Testis (tissue), 2 donors: ENCODE data around the gene EPHB1.
"Not testable (repeated sequence)": the region's sequence is repeated elsewhere in the genome, so short reads cannot be mapped to it uniquely, and the experiment has no call there.

Experiments
- POLR2A ChIP-seq: fragments of 450-650 bp; IDR thresholded peaks from one replicate; pipeline ENCODE4 v1.6.1; 2017; ENCODE audit warnings: antibody characterized with exemption, mild to moderate bottlenecking, moderate library complexity
- TF ChIP-seq, protein P1 (sequence below), 3 experiments: fragments of 450-650 bp in 2 of 3; fragments of 200-600 bp in 1 of 3; sonication (generic) in 1 of 3; IDR thresholded peaks; one replicate each; pipeline ENCODE4 v1.5.1; 2016 to 2019; ENCODE audit warnings: antibody characterized with exemption in 3 of 3, mild to moderate bottlenecking in 2 of 3, moderate library complexity in 1 of 3

DNA sequence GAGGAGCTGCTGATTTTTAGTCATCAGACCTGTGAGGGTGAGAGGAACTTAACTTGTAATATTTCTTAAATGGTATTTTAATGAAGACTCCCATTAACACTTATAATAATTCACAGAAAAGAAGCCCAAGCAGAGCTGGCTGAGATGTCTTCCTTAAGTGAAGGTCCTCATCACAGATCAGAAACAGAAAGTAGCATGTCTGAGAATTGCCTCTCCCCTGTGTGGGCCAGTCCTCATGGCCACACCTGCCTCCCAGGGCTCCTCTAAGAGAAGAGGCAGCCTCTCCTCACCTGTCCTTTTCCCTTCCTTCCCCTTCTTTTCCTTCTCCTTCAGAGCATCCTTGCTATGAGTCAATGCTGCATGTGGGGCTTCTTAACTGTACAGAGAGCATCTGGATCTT, 176.8 kb downstream of the EPHB1 start:
- TF ChIP-seq, protein P1, sequence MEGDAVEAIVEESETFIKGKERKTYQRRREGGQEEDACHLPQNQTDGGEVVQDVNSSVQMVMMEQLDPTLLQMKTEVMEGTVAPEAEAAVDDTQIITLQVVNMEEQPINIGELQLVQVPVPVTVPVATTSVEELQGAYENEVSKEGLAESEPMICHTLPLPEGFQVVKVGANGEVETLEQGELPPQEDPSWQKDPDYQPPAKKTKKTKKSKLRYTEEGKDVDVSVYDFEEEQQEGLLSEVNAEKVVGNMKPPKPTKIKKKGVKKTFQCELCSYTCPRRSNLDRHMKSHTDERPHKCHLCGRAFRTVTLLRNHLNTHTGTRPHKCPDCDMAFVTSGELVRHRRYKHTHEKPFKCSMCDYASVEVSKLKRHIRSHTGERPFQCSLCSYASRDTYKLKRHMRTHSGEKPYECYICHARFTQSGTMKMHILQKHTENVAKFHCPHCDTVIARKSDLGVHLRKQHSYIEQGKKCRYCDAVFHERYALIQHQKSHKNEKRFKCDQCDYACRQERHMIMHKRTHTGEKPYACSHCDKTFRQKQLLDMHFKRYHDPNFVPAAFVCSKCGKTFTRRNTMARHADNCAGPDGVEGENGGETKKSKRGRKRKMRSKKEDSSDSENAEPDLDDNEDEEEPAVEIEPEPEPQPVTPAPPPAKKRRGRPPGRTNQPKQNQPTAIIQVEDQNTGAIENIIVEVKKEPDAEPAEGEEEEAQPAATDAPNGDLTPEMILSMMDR (IDR thresholded peaks at IDR 0.05) = not testable (repeated sequence)
- not testable (repeated sequence) for TF ChIP-seq POLR2A
